Measurements from ENCODE around the gene PNMA8A.

- no peak for TF ChIP-seq CTCF (IDR thresholded peaks at IDR 0.05; ENCODE audit: control extremely low read depth in 1 of 3, insufficient read depth in 1 of 3, low read depth in 1 of 3, low read length in 3 of 3)
- no peak for TF ChIP-seq JUN (IDR thresholded peaks at IDR 0.05; ENCODE audit: low read depth, low read length)
- TF ChIP-seq EZH2 (IDR thresholded peaks at IDR 0.05; ENCODE audit: low read depth, low read length, severe bottlenecking) = no peak
- TF ChIP-seq POLR2AphosphoS5 (IDR thresholded peaks at IDR 0.05; ENCODE audit: low read depth, low read length) = no peak
- no peak for TF ChIP-seq ASH2L (IDR thresholded peaks at IDR 0.05; ENCODE audit: low read length)
- TF ChIP-seq POLR2A (IDR thresholded peaks at IDR 0.05; ENCODE audit: control extremely low read depth in 1 of 2, low read depth in 2 of 2, low read length in 2 of 2) = no peak
These were observed 28.4 kb downstream of the PNMA8A start for GRCh38 chr19:46442808-46443450.

All from H1 (cell line).